ENCODE data around the gene TNPO3.
"Not testable (repeated sequence)": the region's sequence is repeated elsewhere in the genome, so short reads cannot be mapped to it uniquely, and the experiment has no call there.

TNPO3 gene

GRCh38 chr7:129014501-129015101, 40.3 kb downstream of the TNPO3 start:
- no peak for DNase-seq

GRCh38 chr7:129013048-129013724, 41.7 kb downstream of the TNPO3 start:
- DNase-seq, result no peak

GRCh38 chr7:129012641-129013040, 42.3 kb downstream of the TNPO3 start:
- DNase-seq, result no peak

- DNase-seq, result no peak
These were observed 44.8 kb downstream of the TNPO3 start for GRCh38 chr7:129010075-129010474.

GRCh38 chr7:129009437-129009836, 45.5 kb downstream of the TNPO3 start:
- DNase-seq, result no peak

GRCh38 chr7:129008645-129009414, 46.1 kb downstream of the TNPO3 start:
- DNase-seq, result no peak

GRCh38 chr7:129007572-129007971, 47.3 kb downstream of the TNPO3 start:
- DNase-seq, result no peak

GRCh38 chr7:129006636-129007414, 48.1 kb downstream of the TNPO3 start:
- no peak for DNase-seq

GRCh38 chr7:129005186-129005585, 49.7 kb downstream of the TNPO3 start:
- no peak for DNase-seq

- no peak for DNase-seq
These were observed 57.7 kb downstream of the TNPO3 start for GRCh38 chr7:128997181-128997580.

GRCh38 chr7:128994560-128994959, 60.4 kb downstream of the TNPO3 start:
- not testable (repeated sequence) for DNase-seq

GRCh38 chr7:128993419-128993818, 61.5 kb downstream of the TNPO3 start:
- DNase-seq, result no peak

- DNase-seq, result no peak
These were observed 65.0 kb downstream of the TNPO3 start for GRCh38 chr7:128989961-128990360.

- DNase-seq, result no peak
These were observed 66.5 kb downstream of the TNPO3 start for GRCh38 chr7:128988372-128988771.

GRCh38 chr7:128986609-128987008, 68.3 kb downstream of the TNPO3 start:
- DNase-seq, result no peak

- no peak for DNase-seq
These were observed 69.3 kb downstream of the TNPO3 start for GRCh38 chr7:128985660-128986059.

GRCh38 chr7:128982105-128982504, 72.8 kb downstream of the TNPO3 start:
- DNase-seq, result no peak

- no peak for DNase-seq
These were observed 80.5 kb downstream of the TNPO3 start for GRCh38 chr7:128974241-128974934.

- no peak for DNase-seq
These were observed 86.3 kb downstream of the TNPO3 start for GRCh38 chr7:128968624-128969023.

GRCh38 chr7:128963327-128963757, 91.6 kb downstream of the TNPO3 start:
- no peak for DNase-seq

GRCh38 chr7:128962899-128963298, 92.0 kb downstream of the TNPO3 start:
- DNase-seq, result no peak

- DNase-seq, result no peak
These were observed 93.8 kb downstream of the TNPO3 start for GRCh38 chr7:128961030-128961659.
